ENCODE data around the gene FBF1. TPM values are rescaled to one million over a fixed set of nuclear protein-coding genes. Genes with fewer than 3 reads are reported as not detected.
"Not testable (repeated sequence)": the region's sequence is repeated elsewhere in the genome, so short reads cannot be mapped to it uniquely, and the experiment has no call there.

FBF1 gene
- total RNA-seq, 2 experiments from 2014 or later, result 16.2 to 18.0 TPM

GRCh38 chr17:75872434-75873351 lies 68.1 kb downstream of the FBF1 start:
- ATAC-seq (no peak), DNase-seq (peak; percentile 58)
- Mint-ChIP-seq H3K27me3 (no peaks in the 10 kb centered on the region), H3K4me3 (no peak overlapping the region), H3K9me3 (ENCODE audit: low read depth) (no peaks in the 10 kb centered on the region), H3K4me1 (peaks cover 25% of the 10 kb centered on the region), H3K36me3 (ENCODE audit: low read depth) (peaks cover 8% of the 10 kb centered on the region), H3K27ac (peak overlapping the region; percentile 47)
- intact Hi-C loops (cut with DNase I, micrococcal nuclease), result no loop called here
- ChIA-PET POLR2A (no interaction called here), CTCF (interaction anchor here (0.8 to 3.2 kb wide), 5 partner anchors 10 to 25 kb away, joined by 3 to 15 read pairs (median 5); no protein-coding TSS in a partner anchor)

DNA sequence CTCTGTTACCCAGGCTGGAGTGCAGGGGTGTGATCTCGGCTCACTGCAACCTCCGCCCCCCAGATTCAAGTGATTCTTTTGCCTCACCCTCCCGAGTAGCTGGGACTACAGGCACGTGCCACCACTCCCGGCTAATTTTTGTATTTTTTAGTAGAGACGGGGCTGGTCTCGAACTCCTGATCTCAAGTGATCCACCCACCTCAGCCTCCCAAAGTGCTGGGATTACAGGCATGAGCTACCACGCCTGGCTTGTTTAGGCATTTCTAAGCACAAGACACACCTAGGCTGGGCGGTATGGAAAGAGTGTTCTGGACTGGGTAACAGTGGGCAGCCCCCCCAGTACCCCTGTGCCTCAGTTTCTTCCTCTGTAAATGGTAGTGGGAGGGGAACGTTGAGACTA lies 70.6 kb downstream of the FBF1 start:
- H3K27ac Mint-ChIP-seq; intact Hi-C loops (cut with DNase I, micrococcal nuclease); H3K4me3 Mint-ChIP-seq; ATAC-seq; H3K36me3 Mint-ChIP-seq (ENCODE audit: low read depth); DNase-seq; H3K27me3 Mint-ChIP-seq; H3K9me3 Mint-ChIP-seq (ENCODE audit: low read depth); POLR2A ChIA-PET: not testable (repeated sequence)
- H3K4me1 Mint-ChIP-seq, result peaks cover 18% of the 10 kb centered on the region
- CTCF ChIA-PET, result interaction anchor here (0.6 to 0.9 kb wide), 3 partner anchors 14 to 123 kb away, joined by 3 read pairs; no protein-coding TSS in a partner anchor

- no peaks in the 10 kb centered on the region for H3K36me3 Mint-ChIP-seq (ENCODE audit: low read depth)
- ATAC-seq (no peak), DNase-seq (no peak)
- no peak overlapping the region for H3K4me3 Mint-ChIP-seq
- H3K27me3 Mint-ChIP-seq, result no peaks in the 10 kb centered on the region
- intact Hi-C loops (cut with DNase I, micrococcal nuclease), result no loop called here
- peaks cover 24% of the 10 kb centered on the region for H3K4me1 Mint-ChIP-seq
- no peaks in the 10 kb centered on the region for H3K9me3 Mint-ChIP-seq (ENCODE audit: low read depth)
- no peak overlapping the region for H3K27ac Mint-ChIP-seq
- POLR2A ChIA-PET, result no interaction called here
- CTCF ChIA-PET, result interaction anchor here (0.6 to 0.9 kb wide), 3 partner anchors 9 to 122 kb away, joined by 3 to 4 read pairs (median 3); no protein-coding TSS in a partner anchor
These were observed 71.3 kb downstream of the FBF1 start for GRCh38 chr17:75869282-75870141.

DNA sequence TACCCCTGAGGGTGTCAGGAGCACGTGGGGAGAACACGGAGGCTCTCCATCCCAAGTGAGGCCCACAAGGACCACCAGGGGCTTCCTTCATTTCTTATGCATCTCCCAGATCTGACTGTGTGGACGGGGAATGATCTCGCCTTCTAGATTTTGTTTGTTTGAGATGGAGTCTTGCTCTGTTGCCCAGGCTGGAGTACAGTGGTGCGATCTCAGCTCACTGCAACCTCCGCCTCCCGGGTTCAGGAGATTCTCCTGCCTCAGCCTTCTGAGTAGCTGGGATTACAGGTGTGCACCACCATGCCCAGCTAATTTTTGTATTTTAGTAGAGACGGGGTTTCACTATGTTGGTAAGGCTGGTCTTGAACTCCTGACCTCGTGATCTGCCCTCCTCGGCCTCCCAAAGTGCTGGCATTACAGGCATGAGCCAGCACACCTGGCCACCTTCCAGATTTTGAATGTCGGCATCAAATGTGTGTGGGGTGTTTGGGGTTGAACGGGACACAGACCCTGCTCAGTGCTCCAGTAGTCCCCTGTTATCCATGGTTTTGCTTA lies 72.0 kb downstream of the FBF1 start:
- H3K4me3 Mint-ChIP-seq; intact Hi-C loops (cut with DNase I, micrococcal nuclease); H3K27me3 Mint-ChIP-seq; H3K9me3 Mint-ChIP-seq (ENCODE audit: low read depth); DNase-seq; H3K27ac Mint-ChIP-seq; CTCF ChIA-PET; H3K36me3 Mint-ChIP-seq (ENCODE audit: low read depth); POLR2A ChIA-PET; ATAC-seq: not testable (repeated sequence)
- H3K4me1 Mint-ChIP-seq, result peaks cover 30% of the 10 kb centered on the region

DNA sequence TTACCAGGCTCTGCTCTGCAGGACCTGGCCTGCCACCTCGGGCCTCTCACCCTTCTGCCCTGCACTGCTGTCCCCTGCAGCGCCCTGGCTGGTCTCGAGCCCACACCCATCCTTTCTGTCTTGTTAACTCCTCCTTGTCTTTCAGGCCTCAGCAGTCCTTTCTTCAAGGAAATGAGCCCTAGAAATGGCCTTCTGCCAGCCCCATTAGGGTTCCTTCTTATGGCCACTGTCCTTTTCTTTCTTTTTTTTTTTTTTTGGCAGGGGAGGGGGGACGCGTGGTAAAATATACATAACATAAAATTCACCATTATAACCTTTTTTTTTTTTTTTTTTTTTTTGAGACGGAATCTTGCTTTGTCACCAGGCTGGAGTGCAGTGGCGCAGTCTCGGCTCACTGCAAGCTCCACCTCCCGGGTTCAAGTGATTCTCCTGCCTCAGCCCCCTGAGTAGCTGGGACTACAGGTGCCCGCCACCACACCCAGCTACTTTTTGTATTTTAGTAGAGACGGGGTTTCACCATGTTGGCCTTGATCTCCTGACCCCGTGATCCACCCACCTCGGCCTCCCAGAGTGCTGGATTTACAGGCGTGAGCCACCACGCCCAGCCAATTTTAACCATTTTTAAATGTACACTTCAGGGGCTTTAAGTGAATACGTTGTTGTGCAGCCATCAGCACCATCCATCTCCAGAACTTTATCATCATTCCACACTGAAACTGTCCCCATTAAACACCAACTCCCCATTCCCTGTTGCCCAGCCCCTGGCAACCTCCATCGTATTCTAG lies 75.2 kb downstream of the FBF1 start:
- H3K4me1 Mint-ChIP-seq, result peaks cover 19% of the 10 kb centered on the region
- DNase-seq; H3K9me3 Mint-ChIP-seq (ENCODE audit: low read depth); ATAC-seq; H3K27me3 Mint-ChIP-seq; H3K4me3 Mint-ChIP-seq; H3K27ac Mint-ChIP-seq; H3K36me3 Mint-ChIP-seq (ENCODE audit: low read depth): not testable (repeated sequence)
- ChIA-PET CTCF (interaction anchor here (0.6 to 1.5 kb wide), 5 partner anchors 9 to 574 kb away, joined by 3 to 8 read pairs (median 3); partner anchors contain the start of gene WBP2), POLR2A (interaction anchor here (0.9 to 1.1 kb wide), 2 partner anchors 10 to 80 kb away, joined by 5 read pairs; no protein-coding TSS in a partner anchor)
- intact Hi-C loops (cut with DNase I, micrococcal nuclease), result loop anchor here in 1 of 2 experiments (2.0 kb wide), 1 partner anchor 23 kb away; no protein-coding TSS in a partner anchor

DNA sequence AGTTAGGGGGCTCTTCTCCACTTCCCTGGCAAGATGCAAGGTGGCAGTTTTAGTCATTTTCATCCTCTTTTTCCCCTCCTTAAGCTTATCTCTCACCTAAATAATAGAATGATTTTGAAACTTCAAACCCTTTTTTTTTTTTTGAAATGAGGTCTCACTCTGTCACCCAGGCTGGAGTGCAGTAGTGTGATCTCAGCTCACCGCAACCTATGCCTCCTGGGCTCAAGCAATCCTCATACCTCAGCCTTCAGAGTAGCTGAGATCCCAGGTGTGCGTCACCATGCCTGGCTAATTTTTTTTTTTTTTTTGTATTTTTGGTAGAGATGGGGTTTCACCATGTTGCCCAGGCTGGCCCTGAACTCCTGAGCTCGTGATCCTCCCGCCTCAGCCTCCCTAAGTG lies 76.0 kb downstream of the FBF1 start:
- H3K4me3 Mint-ChIP-seq; intact Hi-C loops (cut with DNase I, micrococcal nuclease); H3K36me3 Mint-ChIP-seq (ENCODE audit: low read depth); H3K27me3 Mint-ChIP-seq; H3K9me3 Mint-ChIP-seq (ENCODE audit: low read depth): not testable (repeated sequence)
- DNase-seq (peak; percentile 52), ATAC-seq (peak; percentile 77)
- Mint-ChIP-seq H3K27ac (peak overlapping the region; percentile 87), H3K4me1 (peaks cover 19% of the 10 kb centered on the region)
- CTCF ChIA-PET, result interaction anchor here (0.6 to 1.5 kb wide), 7 partner anchors 9 to 862 kb away, joined by 3 to 8 read pairs (median 4); partner anchors contain the start of genes METTL23, TRIM47 and WBP2
- POLR2A ChIA-PET, result interaction anchor here (0.6 to 1.1 kb wide), 5 partner anchors 9 to 88 kb away, joined by 3 to 8 read pairs (median 5); partner anchors contain the start of gene WBP2

- Mint-ChIP-seq H3K4me3 (no peak overlapping the region), H3K4me1 (peaks cover 20% of the 10 kb centered on the region), H3K27ac (peak overlapping the region; percentile 87), H3K36me3 (ENCODE audit: low read depth) (no peaks in the 10 kb centered on the region), H3K27me3 (no peaks in the 10 kb centered on the region), H3K9me3 (ENCODE audit: low read depth) (no peaks in the 10 kb centered on the region)
- peak; percentile 77 for ATAC-seq
- peak; percentile 74 for DNase-seq
- intact Hi-C loops (cut with DNase I, micrococcal nuclease), result no loop called here
- ChIA-PET CTCF (interaction anchor here (0.6 to 1.5 kb wide), 7 partner anchors 8 to 862 kb away, joined by 3 to 8 read pairs (median 4); partner anchors contain the start of genes METTL23, TRIM47 and WBP2), POLR2A (interaction anchor here (0.6 to 1.1 kb wide), 6 partner anchors 9 to 88 kb away, joined by 3 to 8 read pairs (median 5); partner anchors contain the start of gene WBP2)
These were observed 76.4 kb downstream of the FBF1 start for GRCh38 chr17:75864448-75864871.

DNA sequence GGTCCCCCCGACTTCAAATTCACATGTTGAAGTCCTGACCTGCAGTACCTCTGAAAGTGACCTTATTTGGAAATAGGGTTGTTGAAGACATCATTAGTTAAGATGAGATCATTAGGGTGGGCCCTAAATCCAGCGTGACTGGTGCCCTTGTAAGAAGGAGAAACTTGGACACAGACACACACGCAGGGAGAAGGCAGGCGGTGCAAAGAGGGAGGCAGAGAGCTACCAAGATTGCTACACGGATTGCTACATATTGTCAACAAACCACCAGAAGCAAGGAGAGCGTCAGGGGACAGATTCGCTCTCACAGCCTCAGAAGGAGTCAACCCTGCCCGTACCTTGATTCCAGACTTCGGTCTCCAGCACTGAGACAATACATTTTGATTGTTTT lies 78.9 kb downstream of the FBF1 start:
- Mint-ChIP-seq H3K27me3 (no peaks in the 10 kb centered on the region), H3K4me3 (no peak overlapping the region), H3K27ac (no peak overlapping the region), H3K9me3 (ENCODE audit: low read depth) (no peaks in the 10 kb centered on the region), H3K4me1 (peaks cover 36% of the 10 kb centered on the region), H3K36me3 (ENCODE audit: low read depth) (no peaks in the 10 kb centered on the region)
- ChIA-PET CTCF (interaction anchor here (0.8 to 5.6 kb wide), 20 partner anchors 8 to 296 kb away, joined by 3 to 42 read pairs (median 5); partner anchors contain the start of genes GALK1, MRPL38, TRIM47 and TRIM65), POLR2A (interaction anchor here (0.6 to 1.4 kb wide), 3 partner anchors 14 to 201 kb away, joined by 3 to 4 read pairs (median 3); no protein-coding TSS in a partner anchor)
- ATAC-seq (no peak), DNase-seq (no peak)
- intact Hi-C loops (cut with DNase I, micrococcal nuclease), result no loop called here
